NT2/D1 (cell line): ENCODE measurements around the gene TEAD1.

Source experiments
- DNase-seq: peaks from one replicate; pipeline ENCODE4 v3.0.0-alpha.2; 2011; ENCODE audit warnings: low read depth, low spot score
- H3K27me3 ChIP-seq: 2 replicates; pipeline ENCODE4 v1.6.0; 2011; ENCODE audit warnings: mild to moderate bottlenecking; ENCODE audit not compliant: insufficient read length, insufficient read depth
- H3K36me3 ChIP-seq: 2 replicates; pipeline ENCODE4 v1.6.1; 2011; ENCODE audit warnings: mild to moderate bottlenecking, low read length, mixed read lengths; ENCODE audit not compliant: insufficient read depth, insufficient read length
- H3K4me1 ChIP-seq: 2 replicates; pipeline ENCODE4 v1.5.1; 2011; ENCODE audit not compliant: insufficient read depth, insufficient read length
- H3K4me3 ChIP-seq: 2 replicates; pipeline ENCODE4 v1.5.1; 2011; ENCODE audit warnings: low read depth; ENCODE audit not compliant: insufficient read length
- H3K9ac ChIP-seq: 2 replicates; pipeline ENCODE4 v1.6.0; 2011; ENCODE audit warnings: low read depth; ENCODE audit not compliant: insufficient read length
- H3K9me3 ChIP-seq: 2 replicates; pipeline ENCODE4 v1.5.1; 2011; ENCODE audit warnings: mild to moderate bottlenecking, low read length; ENCODE audit not compliant: insufficient read depth
- SUZ12 ChIP-seq: IDR thresholded peaks from 2 replicates; pipeline ENCODE4 v1.6.1; 2011; ENCODE audit not compliant: insufficient read length, insufficient read depth; ENCODE audit errors: extremely low read depth
- YY1 ChIP-seq: IDR thresholded peaks from 2 replicates; pipeline ENCODE4 v1.6.1; 2011; ENCODE audit not compliant: insufficient read length, insufficient read depth
- ZNF274 ChIP-seq: IDR thresholded peaks from 2 replicates; pipeline ENCODE4 v1.6.1; 2011; ENCODE audit warnings: mild to moderate bottlenecking, low read depth, low read length

The TEAD1 gene

DNA sequence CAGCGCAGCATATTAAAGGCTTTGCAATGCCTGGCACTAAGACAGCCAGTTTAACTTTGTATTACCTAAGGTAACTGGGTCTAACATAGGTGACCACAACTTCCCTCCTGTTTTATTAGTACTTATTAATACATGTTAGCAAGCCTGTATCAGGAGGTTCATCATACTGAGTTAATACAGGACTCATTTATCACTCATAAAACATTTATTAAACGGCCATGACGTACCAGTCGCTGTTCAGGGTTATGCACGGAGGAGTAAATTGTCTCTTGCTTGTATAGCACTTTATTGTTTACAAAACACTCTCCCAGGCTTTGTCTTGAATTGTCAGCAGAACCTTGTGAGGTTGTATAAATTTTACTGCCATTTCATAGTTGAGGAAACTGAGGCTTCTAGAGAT is 55.7 kb downstream of the TEAD1 start:
- Histone ChIP-seq H3K36me3 (peaks cover 3% of the 10 kb centered on the region), H3K4me1 (no peaks in the 10 kb centered on the region), H3K9ac (no peak overlapping the region), H3K27me3 (no peaks in the 10 kb centered on the region), H3K9me3 (no peaks in the 10 kb centered on the region), H3K4me3 (no peak overlapping the region)
- no peak for TF ChIP-seq YY1
- no peak for TF ChIP-seq ZNF274
- no peak for TF ChIP-seq SUZ12
- DNase-seq, result no peak

DNA sequence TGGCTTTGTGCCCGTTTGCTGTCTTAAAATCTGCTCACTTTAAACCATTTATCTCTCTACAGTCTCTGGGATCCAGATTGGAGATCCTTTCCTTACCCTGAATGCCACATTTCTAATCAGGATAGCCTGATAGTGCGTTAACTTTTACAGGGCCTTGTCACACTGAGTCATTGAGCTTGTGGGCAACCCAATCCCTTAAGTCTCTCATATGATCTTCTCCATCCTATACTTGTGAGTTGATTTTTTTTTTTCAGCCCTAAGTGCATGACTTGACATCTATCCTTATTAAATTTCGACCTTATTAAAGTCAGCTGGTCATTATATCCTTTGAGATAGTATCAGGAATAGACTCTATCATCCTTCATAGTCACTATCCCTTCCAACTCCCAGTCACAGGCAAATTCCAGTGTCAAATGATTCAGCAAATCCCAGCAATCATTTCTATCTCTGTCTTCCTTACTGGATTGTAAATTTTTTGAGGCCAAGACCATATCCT is 57.7 kb downstream of the TEAD1 start:
- Histone ChIP-seq H3K9me3 (no peaks in the 10 kb centered on the region), H3K4me1 (no peaks in the 10 kb centered on the region), H3K9ac (no peak overlapping the region), H3K36me3 (peaks cover 3% of the 10 kb centered on the region), H3K4me3 (no peak overlapping the region), H3K27me3 (no peaks in the 10 kb centered on the region)
- DNase-seq, result no peak
- TF ChIP-seq SUZ12, result no peak
- TF ChIP-seq YY1, result no peak
- TF ChIP-seq ZNF274, result no peak

DNA sequence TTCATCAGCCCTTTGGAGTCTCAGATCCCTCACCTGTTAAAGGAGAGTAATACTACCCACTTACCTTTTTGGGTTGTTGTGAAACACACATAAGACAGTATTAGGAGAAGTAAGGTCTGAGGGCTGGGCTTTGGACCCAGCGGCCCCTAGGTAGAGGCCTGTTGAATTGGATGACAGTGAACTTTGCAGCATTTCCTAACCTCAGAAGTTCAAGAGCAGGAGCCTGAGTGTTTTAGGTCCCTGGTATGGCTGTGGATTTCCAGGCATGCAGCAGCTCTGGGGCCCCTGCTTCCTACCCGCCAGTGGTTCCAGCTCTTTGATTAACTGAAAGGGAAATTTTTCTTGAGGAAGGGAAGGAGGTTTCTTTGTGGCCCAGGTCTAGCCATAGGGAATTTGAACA is 58.9 kb downstream of the TEAD1 start:
- H3K9me3 ChIP-seq, result no peaks in the 10 kb centered on the region
- H3K36me3 ChIP-seq, result peaks cover 4% of the 10 kb centered on the region
- no peaks in the 10 kb centered on the region for H3K27me3 ChIP-seq
- DNase-seq, result no peak
- no peak overlapping the region for H3K4me3 ChIP-seq
- TF ChIP-seq SUZ12, result no peak
- no peak for TF ChIP-seq ZNF274
- no peak for TF ChIP-seq YY1
- no peaks in the 10 kb centered on the region for H3K4me1 ChIP-seq
- no peak overlapping the region for H3K9ac ChIP-seq

DNA sequence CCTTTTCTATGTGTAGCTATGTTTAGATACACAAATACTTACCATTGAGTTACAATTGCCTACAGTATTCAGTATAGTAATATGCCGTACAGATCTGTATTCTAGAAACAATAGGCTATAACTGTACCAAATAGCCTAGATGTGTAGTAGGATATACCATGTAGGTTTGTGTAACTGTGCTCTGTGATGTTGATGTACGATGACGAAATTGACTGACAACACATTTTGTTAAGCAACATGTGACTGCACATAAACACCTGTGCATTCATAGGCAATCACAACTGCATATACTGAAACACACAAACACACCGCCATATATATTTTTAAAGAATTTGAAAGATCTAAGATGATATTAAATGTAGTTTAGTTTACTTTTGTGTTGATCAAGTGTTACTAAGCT is 60.4 kb downstream of the TEAD1 start:
- Histone ChIP-seq H3K36me3 (peaks cover 7% of the 10 kb centered on the region), H3K9me3 (peaks cover 2% of the 10 kb centered on the region; the same call in 1 of the 2 replicates), H3K4me1 (no peaks in the 10 kb centered on the region), H3K27me3 (no peaks in the 10 kb centered on the region), H3K4me3 (no peak overlapping the region), H3K9ac (no peak overlapping the region)
- no peak for DNase-seq
- TF ChIP-seq SUZ12 (no peak), YY1 (no peak), ZNF274 (no peak)

DNA sequence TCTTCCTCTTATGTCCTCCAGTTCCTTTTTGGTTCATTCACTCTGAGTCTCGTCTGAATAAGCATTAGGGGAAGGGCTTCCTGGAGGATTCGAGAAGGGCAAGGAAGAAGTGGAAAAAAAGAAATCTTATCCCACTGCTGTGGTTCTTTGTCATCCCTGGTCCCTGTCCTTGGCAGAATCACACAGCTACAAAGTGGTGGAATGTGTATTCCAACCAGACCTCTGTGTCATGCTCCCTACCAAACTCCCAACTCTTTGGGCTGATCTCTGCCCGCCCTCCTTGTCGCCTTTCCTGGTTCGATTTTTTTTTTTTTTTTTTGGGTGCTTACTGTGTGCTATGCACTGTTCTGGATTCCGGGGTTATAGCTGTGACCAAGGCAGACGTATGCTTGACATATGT is 61.0 kb downstream of the TEAD1 start:
- Histone ChIP-seq H3K4me3 (no peak overlapping the region), H3K36me3 (peaks cover 7% of the 10 kb centered on the region), H3K4me1 (no peaks in the 10 kb centered on the region), H3K9me3 (peaks cover 9% of the 10 kb centered on the region; the same call in 1 of the 2 replicates), H3K9ac (no peak overlapping the region), H3K27me3 (no peaks in the 10 kb centered on the region)
- DNase-seq, result no peak
- TF ChIP-seq SUZ12 (no peak), ZNF274 (no peak), YY1 (no peak)

DNA sequence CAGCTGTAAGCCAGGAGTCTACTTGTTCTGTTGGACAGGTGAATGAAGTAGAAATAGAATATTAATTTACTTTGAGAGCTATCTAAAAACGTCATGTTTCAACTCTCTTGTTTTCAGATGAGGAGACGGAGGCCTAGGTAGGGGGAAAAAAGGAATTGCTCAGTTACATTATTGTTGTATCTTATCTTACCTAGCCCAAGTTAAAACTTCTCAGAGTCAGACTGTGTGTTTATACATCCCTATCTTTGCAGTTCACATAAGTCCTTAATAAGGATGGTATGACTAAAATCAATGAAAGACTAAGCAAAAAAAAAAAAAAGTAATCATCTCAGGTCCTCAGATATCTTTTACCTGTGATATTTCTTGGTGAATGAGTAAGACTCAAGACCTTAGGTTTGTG is 62.8 kb downstream of the TEAD1 start:
- TF ChIP-seq SUZ12 (no peak), ZNF274 (no peak)

DNA sequence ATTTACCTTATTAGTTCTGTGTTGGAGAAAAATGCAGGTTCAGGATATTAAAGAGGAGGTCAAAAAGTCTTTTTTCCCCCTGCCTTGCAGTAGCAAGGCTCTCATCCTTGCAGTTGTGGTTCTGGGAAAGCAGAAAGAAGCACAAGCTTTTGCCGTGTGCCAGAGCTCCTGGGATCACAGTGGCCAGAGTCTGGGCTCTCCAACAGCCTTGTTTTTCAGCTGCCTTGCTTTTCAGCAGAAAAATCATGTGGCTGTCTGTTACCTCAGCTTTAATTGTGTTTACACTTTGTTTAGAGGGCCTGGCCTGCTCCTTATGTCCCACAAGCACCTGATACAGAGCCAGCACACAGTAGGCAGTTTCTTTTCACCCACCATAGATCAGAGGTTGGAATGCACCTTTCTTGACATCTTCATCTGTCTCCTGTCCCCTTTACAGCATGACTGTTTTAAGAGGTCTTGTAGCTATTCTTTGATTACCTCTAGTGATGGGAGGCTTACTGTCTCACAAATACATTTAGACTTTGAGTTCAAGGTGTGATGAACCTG is 67.5 kb downstream of the TEAD1 start:
- H3K4me3 ChIP-seq, result no peak overlapping the region
- H3K9ac ChIP-seq, result no peak overlapping the region
- H3K9me3 ChIP-seq, result peaks cover 11% of the 10 kb centered on the region; the same call in 1 of the 2 replicates
- peaks cover 7% of the 10 kb centered on the region for H3K36me3 ChIP-seq
- DNase-seq, result no peak
- no peaks in the 10 kb centered on the region for H3K27me3 ChIP-seq
- H3K4me1 ChIP-seq, result no peaks in the 10 kb centered on the region
- TF ChIP-seq ZNF274, result no peak

More for the DNA sequence above, 62.8 kb downstream of the TEAD1 start:
- Histone ChIP-seq H3K4me1 (no peaks in the 10 kb centered on the region), H3K4me3 (no peak overlapping the region), H3K9ac (no peak overlapping the region), H3K27me3 (no peaks in the 10 kb centered on the region), H3K36me3 (peaks cover 10% of the 10 kb centered on the region), H3K9me3 (peaks cover 11% of the 10 kb centered on the region; the same call in 1 of the 2 replicates)
- no peak for DNase-seq
